GM18507 (cell line): ENCODE results near the gene SMIM21.

ENCODE experiments used
- DNase-seq: peaks from one replicate; pipeline ENCODE4 v3.0.0; 2011; ENCODE audit warnings: low read depth; ENCODE audit not compliant: insufficient read length; ENCODE audit errors: extremely low spot score
- FAIRE-seq: peaks from 2 replicates; lab custom pipeline; 2011; peaks lifted over from hg19 to GRCh38; lab: Jason Lieb, UNC

SMIM21 gene

DNA sequence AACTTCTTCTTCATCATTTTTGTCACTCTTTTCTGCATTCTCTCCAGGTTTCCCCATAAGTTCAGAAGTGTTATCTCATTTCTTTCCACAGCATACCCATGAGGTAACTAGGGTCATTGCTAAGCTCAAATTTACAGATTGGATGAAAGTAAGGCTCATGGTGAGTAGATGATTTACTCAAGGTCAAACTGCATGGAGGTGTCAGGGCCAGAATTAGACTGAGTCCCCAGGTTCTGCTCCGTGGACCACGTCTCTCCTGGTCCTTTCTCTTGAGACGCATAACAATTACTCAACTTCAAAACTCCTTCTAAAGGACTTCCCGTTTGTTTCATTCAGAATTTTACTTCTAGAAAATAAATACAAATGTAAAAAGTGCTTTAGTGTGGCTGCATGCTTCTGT is 43.4 kb downstream of the SMIM21 start:
- DNase-seq: peak; percentile 4
- FAIRE-seq: peak; percentile 15

- DNase-seq (no peak), FAIRE-seq (no peak)
These were observed 48.9 kb downstream of the SMIM21 start for GRCh38 chr18:75378376-75379315.

- no peak for DNase-seq
- FAIRE-seq: no peak
These were observed 49.6 kb downstream of the SMIM21 start for GRCh38 chr18:75377926-75378325.

- DNase-seq: no peak
- FAIRE-seq: no peak
These were observed 50.2 kb downstream of the SMIM21 start for GRCh38 chr18:75377258-75377657.

DNA sequence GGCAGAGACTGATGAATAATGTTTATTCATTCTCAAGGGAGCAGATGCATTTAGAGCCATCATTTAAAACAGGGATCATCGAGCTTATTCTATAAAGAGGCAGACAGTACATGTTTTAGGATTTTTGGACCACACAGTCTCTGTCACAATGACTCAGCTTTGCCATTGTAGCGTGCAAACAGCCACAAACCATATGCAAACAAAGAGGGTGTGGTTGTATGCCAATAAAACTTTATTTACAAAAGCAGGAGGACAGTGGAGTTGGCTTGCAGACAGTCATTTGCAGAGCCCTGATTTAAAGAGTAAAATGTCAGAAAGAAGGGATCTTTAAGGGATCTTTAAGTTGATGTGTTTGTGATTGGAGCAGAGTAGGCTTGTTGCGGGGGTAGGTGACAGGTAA is 51.5 kb downstream of the SMIM21 start:
- FAIRE-seq (no peak), DNase-seq (no peak)

DNA sequence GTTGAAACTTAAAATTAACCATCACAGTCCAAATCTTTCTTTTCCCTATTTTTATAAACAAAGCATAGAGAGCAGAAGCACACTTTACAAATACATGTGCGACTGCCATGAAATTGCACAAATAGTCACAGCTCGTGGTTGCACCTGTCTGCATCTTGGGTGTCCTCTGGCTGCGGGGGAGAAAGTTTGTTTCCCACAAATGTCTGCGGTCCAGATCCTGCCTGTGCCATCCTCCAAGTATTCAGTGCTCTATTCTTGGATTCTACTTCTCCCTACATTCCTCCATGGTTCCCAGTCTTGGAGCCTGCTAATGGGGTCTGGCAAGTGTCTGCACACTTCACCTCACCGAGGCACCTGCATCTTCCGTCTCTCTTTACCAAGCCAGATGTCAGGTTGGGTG is 52.2 kb downstream of the SMIM21 start:
- FAIRE-seq (no peak), DNase-seq (no peak)

GRCh38 chr18:75374466-75374865 is 53.0 kb downstream of the SMIM21 start:
- DNase-seq: no peak
- no peak for FAIRE-seq

- FAIRE-seq (no peak), DNase-seq (no peak)
These were observed 58.3 kb downstream of the SMIM21 start for GRCh38 chr18:75369026-75369721.

- FAIRE-seq: no peak
- no peak for DNase-seq
These were observed 61.7 kb downstream of the SMIM21 start for GRCh38 chr18:75365837-75366236.

DNA sequence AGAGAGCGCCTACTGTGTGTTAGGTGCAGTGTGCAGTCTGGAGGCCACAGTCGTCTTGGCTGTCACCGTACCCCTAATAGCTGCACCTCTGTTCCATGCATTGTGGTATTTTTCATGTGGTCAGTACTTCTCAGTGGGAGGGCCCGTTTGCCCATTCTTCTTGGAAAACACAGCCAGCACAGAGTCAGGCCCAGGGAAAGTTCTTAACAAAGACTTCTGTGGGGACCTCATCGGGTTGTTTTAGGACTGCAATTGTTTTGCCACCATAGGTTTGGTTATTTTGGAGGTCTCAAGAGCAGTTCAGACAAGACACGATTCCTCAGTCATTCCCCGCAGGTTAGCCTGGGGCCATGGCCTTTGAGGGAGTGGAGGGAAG is 62.3 kb downstream of the SMIM21 start:
- DNase-seq (no peak), FAIRE-seq (no peak)

- FAIRE-seq (no peak), DNase-seq (no peak)
These were observed 62.8 kb downstream of the SMIM21 start for GRCh38 chr18:75364512-75365253.

GRCh38 chr18:75363446-75364225 is 63.9 kb downstream of the SMIM21 start:
- FAIRE-seq (no peak), DNase-seq (no peak)

GRCh38 chr18:75362435-75362834 is 65.1 kb downstream of the SMIM21 start:
- DNase-seq: no peak
- FAIRE-seq: no peak

DNA sequence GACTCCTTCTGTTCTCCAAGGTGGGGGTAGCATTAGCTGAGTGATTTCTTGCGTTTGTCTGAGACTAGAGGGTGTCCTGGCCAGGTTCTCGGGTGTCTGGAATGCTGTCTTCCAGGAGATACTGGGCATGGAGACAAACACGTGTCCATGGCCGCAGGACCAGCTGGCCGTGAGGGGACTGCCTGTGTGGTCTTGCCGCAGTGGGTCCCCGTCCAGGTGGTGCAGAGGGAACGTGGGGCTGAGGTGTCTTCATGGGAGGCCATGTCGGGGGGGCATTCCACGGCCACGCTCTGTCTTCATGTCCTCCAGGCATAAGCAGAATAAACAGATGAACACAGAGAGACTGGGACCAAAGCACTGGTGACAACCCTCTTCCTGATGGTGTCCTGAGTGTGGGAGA is 66.6 kb downstream of the SMIM21 start:
- no peak for DNase-seq
- no peak for FAIRE-seq

DNA sequence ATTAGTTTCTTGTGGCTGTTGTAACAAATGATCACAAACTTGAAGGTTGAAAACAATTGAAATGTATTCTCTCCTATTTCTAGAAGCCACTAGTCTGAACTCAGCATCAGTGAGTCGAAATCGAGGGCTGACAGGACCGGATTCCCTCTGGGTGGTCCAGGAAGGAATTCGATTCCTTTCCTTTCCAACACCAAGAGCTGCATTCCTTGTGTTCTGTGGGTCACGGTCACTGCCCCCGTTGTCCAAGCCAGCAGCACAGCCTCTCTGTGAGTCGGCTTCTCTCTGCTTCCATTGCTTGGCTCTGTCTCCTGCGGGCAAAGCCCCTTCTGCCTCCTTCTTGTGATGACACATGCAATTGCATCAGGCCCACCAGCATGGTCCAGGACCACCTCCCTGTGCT is 67.3 kb downstream of the SMIM21 start:
- DNase-seq (no peak), FAIRE-seq (no peak)
